Measurements from ENCODE around the gene TMEM229B. TPM values are rescaled to one million over a fixed set of nuclear protein-coding genes. Genes with fewer than 3 reads are reported as not detected.

TMEM229B gene
- total RNA-seq, 1 donor from 2014 or later = 1.7 TPM

- H3K4me1 Mint-ChIP-seq (ENCODE audit: low read depth) = peaks cover 9% of the 10 kb centered on the region
- no peaks in the 10 kb centered on the region for H3K9me3 Mint-ChIP-seq (ENCODE audit: low read depth)
- peak overlapping the region; percentile 63 for H3K4me3 Mint-ChIP-seq (ENCODE audit: unreplicated experiment)
- H3K27me3 Mint-ChIP-seq (ENCODE audit: low read depth) = peaks cover 4% of the 10 kb centered on the region
- no peak for TF ChIP-seq CTCF (IDR thresholded peaks at IDR 0.05)
- H3K36me3 Mint-ChIP-seq (ENCODE audit: low read depth) = no peaks in the 10 kb centered on the region
- no peak overlapping the region for H3K27ac Mint-ChIP-seq (ENCODE audit: unreplicated experiment)
- no peak for DNase-seq (ENCODE audit: low spot score)
Observed at GRCh38 chr14:67532606-67532997, 44.1 kb upstream of the TMEM229B start.

GRCh38 chr14:67529947-67530935, 41.7 kb upstream of the TMEM229B start:
- H3K36me3 Mint-ChIP-seq (ENCODE audit: low read depth) = no peaks in the 10 kb centered on the region
- H3K4me3 Mint-ChIP-seq (ENCODE audit: unreplicated experiment) = no peak overlapping the region
- no peak for DNase-seq (ENCODE audit: low spot score)
- H3K9me3 Mint-ChIP-seq (ENCODE audit: low read depth) = no peaks in the 10 kb centered on the region
- no peak overlapping the region for H3K27ac Mint-ChIP-seq (ENCODE audit: unreplicated experiment)
- peaks cover 10% of the 10 kb centered on the region for H3K27me3 Mint-ChIP-seq (ENCODE audit: low read depth)
- H3K4me1 Mint-ChIP-seq (ENCODE audit: low read depth) = peaks cover 9% of the 10 kb centered on the region
- TF ChIP-seq CTCF (IDR thresholded peaks at IDR 0.05) = no peak

- DNase-seq (ENCODE audit: low spot score) = no peak
- peaks cover 18% of the 10 kb centered on the region for H3K27me3 Mint-ChIP-seq (ENCODE audit: low read depth)
- no peak overlapping the region for H3K27ac Mint-ChIP-seq (ENCODE audit: unreplicated experiment)
- H3K36me3 Mint-ChIP-seq (ENCODE audit: low read depth) = no peaks in the 10 kb centered on the region
- H3K9me3 Mint-ChIP-seq (ENCODE audit: low read depth) = no peaks in the 10 kb centered on the region
- no peak for TF ChIP-seq CTCF (IDR thresholded peaks at IDR 0.05)
- peaks cover 5% of the 10 kb centered on the region for H3K4me1 Mint-ChIP-seq (ENCODE audit: low read depth)
- no peak overlapping the region for H3K4me3 Mint-ChIP-seq (ENCODE audit: unreplicated experiment)
Observed at GRCh38 chr14:67528276-67528675, 39.8 kb upstream of the TMEM229B start.

GRCh38 chr14:67527756-67528155, 39.2 kb upstream of the TMEM229B start:
- no peak overlapping the region for H3K4me3 Mint-ChIP-seq (ENCODE audit: unreplicated experiment)
- peaks cover 5% of the 10 kb centered on the region for H3K4me1 Mint-ChIP-seq (ENCODE audit: low read depth)
- DNase-seq (ENCODE audit: low spot score) = no peak
- no peaks in the 10 kb centered on the region for H3K36me3 Mint-ChIP-seq (ENCODE audit: low read depth)
- peaks cover 21% of the 10 kb centered on the region for H3K27me3 Mint-ChIP-seq (ENCODE audit: low read depth)
- no peak overlapping the region for H3K27ac Mint-ChIP-seq (ENCODE audit: unreplicated experiment)
- no peaks in the 10 kb centered on the region for H3K9me3 Mint-ChIP-seq (ENCODE audit: low read depth)
- TF ChIP-seq CTCF (IDR thresholded peaks at IDR 0.05) = no peak

GRCh38 chr14:67526676-67527459, 38.3 kb upstream of the TMEM229B start:
- Mint-ChIP-seq H3K9me3 (ENCODE audit: low read depth) (no peaks in the 10 kb centered on the region), H3K27me3 (ENCODE audit: low read depth) (peaks cover 28% of the 10 kb centered on the region), H3K27ac (ENCODE audit: unreplicated experiment) (no peak overlapping the region), H3K36me3 (ENCODE audit: low read depth) (no peaks in the 10 kb centered on the region), H3K4me1 (ENCODE audit: low read depth) (no peaks in the 10 kb centered on the region), H3K4me3 (ENCODE audit: unreplicated experiment) (no peak overlapping the region)
- TF ChIP-seq CTCF (IDR thresholded peaks at IDR 0.05) = peak; percentile 88
- no peak for DNase-seq (ENCODE audit: low spot score)
